ENCODE results near the gene CIAO1.

DNA sequence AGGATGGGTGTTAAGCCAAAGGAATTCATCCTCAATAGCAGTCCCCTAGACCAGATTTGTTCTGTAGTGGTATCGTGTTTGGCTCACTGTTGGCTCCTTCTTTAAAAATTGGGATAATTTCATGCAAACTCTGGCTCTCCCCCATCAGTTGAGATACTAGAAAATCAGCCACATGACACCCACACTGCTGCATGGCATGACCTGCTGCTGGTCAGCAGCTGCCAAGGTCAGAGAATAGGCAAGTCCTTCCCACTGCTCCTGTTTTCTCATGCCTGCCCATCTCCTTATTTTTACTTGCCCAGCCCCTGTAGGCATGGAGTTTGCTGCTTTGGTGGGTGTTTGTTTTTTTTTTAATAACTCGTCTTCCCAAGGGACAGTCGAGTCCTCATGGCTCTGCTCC lies 40.3 kb downstream of the CIAO1 start:
- no peak for TF ChIP-seq POLR2AphosphoS5 (IDR thresholded peaks at IDR 0.05)
- TF ChIP-seq, protein P1, sequence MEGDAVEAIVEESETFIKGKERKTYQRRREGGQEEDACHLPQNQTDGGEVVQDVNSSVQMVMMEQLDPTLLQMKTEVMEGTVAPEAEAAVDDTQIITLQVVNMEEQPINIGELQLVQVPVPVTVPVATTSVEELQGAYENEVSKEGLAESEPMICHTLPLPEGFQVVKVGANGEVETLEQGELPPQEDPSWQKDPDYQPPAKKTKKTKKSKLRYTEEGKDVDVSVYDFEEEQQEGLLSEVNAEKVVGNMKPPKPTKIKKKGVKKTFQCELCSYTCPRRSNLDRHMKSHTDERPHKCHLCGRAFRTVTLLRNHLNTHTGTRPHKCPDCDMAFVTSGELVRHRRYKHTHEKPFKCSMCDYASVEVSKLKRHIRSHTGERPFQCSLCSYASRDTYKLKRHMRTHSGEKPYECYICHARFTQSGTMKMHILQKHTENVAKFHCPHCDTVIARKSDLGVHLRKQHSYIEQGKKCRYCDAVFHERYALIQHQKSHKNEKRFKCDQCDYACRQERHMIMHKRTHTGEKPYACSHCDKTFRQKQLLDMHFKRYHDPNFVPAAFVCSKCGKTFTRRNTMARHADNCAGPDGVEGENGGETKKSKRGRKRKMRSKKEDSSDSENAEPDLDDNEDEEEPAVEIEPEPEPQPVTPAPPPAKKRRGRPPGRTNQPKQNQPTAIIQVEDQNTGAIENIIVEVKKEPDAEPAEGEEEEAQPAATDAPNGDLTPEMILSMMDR (IDR thresholded peaks at IDR 0.05), result no peak

Data from prostate gland (tissue), 2 donors.